Transverse colon (tissue), 4 donors: ENCODE results near the gene FGGY.

ENCODE experiments used
- POLR2A ChIP-seq: fragments of 450-650 bp; IDR thresholded peaks from one replicate; pipeline ENCODE4 v1.6.1; 2016; ENCODE audit warnings: antibody characterized with exemption, mild to moderate bottlenecking, moderate library complexity
- POLR2AphosphoS5 ChIP-seq, 3 donors: sonication (generic); formaldehyde crosslinking; IDR thresholded peaks; one replicate each; pipeline ENCODE4 v1.6.1; 2016; ENCODE audit warnings: antibody characterized with exemption in 3 of 3
- TF ChIP-seq, protein P1 (sequence below), 5 experiments: fragments of 200-600 bp in 3 of 5; fragments of 450-650 bp in 2 of 5; sonication (generic) in 3 of 5; IDR thresholded peaks; 1 replicate in 2 of 5; 2 replicates in 3 of 5; pipeline ENCODE4 v1.5.1; 2016 to 2017; ENCODE audit warnings: antibody characterized with exemption in 5 of 5, inconsistent platforms in 3 of 5, mild to moderate bottlenecking in 2 of 5, moderate library complexity in 1 of 5

DNA sequence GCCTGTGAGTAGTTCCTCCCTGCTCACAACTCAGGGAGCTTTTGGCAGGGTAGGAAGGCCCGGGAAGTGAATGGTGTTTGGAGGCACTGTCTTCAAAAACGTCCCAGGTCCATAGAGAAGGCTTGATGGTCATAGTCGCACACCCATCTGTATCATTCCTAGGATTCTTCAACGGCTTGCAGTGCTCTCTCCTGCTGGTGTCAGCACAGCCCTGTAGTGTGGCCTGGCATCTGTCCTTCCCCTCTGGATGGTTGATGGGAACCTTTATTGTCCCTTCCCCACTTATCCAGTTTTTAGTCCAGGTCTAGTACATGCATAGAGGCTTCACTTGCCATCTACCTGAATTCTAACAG lies 375.0 kb downstream of the FGGY start:
- TF ChIP-seq, protein P1, sequence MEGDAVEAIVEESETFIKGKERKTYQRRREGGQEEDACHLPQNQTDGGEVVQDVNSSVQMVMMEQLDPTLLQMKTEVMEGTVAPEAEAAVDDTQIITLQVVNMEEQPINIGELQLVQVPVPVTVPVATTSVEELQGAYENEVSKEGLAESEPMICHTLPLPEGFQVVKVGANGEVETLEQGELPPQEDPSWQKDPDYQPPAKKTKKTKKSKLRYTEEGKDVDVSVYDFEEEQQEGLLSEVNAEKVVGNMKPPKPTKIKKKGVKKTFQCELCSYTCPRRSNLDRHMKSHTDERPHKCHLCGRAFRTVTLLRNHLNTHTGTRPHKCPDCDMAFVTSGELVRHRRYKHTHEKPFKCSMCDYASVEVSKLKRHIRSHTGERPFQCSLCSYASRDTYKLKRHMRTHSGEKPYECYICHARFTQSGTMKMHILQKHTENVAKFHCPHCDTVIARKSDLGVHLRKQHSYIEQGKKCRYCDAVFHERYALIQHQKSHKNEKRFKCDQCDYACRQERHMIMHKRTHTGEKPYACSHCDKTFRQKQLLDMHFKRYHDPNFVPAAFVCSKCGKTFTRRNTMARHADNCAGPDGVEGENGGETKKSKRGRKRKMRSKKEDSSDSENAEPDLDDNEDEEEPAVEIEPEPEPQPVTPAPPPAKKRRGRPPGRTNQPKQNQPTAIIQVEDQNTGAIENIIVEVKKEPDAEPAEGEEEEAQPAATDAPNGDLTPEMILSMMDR (IDR thresholded peaks at IDR 0.05) = no peak
- TF ChIP-seq POLR2A = no peak
- no peak for TF ChIP-seq POLR2AphosphoS5 (IDR thresholded peaks at IDR 0.05)
